GM18870 (cell line): ENCODE measurements around the gene TEKT1.

ENCODE experiments used
- ATAC-seq: cut with Tn5 transposase; IDR thresholded peaks from one replicate; pipeline ENCODE4 v1.9.1; 2021; ENCODE audit warnings: moderate library complexity; ENCODE audit not compliant: unreplicated experiment

TEKT1 gene

DNA sequence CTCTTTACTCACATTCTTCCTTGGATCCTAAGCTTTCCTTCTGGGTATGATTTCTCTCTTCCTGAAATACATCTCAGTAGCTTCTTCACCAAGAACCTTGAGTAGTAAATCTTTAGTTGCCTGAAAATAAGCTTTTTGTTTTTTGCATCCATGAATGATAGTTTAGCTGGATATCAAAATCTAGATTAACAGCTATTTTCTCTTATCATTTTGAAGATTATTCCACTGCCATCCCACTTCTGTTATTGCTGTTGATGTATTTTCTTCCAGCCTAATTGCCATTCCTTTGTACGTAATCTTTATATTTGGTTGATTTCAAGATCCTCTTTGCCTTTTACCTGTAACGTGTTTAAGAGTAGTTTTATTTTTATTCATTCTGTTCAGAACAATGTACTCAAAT, 63.1 kb downstream of the TEKT1 start:
- no peak for ATAC-seq

DNA sequence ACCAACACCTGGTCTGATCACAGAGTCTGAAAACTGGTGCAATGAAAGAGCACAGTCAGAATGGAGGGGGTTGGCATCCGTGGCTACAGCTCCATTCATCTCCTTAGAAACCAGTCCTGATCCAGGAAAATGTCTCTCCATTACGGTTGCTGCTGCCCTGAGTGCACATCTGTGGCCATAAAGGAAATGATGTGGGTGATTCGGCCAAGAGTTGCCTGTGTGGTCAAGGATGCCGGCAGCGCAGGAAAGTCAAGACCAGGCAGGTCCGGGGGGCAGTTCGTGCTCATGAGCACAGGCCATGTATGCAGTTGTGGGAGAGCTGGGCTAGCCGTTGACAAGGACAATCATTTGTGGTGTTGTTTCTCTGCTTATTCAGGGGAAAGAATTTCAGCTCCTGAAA, 69.8 kb downstream of the TEKT1 start:
- no peak for ATAC-seq

DNA sequence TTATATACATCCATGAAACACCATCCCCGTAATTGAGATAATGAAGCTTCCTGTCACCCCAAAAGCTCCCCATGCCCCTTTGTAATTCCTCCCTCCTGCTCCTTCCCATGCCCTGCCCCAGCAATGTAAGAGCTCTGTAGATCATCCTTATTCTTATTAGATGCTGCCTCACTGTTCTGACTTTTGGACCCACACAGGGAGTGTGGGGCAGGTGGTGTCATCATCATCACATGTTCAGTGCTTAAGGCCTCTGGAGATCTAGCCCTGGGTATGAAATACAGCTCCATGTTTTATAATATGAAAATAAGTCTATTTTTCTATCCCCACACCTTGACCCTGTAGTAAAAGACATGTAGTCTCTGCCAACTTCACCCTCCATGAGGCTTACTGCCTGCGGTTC, 73.8 kb downstream of the TEKT1 start:
- ATAC-seq = no peak

DNA sequence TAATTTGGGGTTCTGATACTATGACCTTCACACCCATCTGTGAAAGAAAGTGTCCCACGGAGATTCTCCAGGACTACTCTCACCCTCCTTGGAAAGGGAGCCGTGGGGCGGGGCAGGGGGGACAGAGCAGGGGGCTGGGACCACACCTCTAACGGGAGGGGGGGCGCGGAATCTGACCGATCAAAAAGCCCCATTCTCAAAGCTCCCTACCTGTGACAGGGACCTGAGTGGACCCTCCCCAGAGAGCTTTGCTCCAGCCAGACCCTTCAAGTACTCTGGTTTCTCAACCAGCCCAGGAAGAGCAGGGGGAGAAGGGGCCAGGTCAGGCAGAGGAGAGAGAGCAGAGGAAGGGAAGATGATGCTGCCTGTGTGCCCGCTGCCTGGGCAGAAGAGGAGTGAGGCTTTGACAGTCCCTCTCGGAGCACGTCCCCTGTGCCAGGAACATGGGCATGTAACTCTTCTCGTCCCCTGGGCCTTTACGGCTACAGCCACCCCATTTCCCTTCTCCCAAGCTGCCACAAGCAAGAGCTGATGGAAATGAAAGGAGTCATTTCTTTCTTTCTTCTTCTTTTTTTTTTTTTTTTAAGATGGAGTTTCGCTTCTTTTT, 75.0 kb downstream of the TEKT1 start:
- no peak for ATAC-seq

DNA sequence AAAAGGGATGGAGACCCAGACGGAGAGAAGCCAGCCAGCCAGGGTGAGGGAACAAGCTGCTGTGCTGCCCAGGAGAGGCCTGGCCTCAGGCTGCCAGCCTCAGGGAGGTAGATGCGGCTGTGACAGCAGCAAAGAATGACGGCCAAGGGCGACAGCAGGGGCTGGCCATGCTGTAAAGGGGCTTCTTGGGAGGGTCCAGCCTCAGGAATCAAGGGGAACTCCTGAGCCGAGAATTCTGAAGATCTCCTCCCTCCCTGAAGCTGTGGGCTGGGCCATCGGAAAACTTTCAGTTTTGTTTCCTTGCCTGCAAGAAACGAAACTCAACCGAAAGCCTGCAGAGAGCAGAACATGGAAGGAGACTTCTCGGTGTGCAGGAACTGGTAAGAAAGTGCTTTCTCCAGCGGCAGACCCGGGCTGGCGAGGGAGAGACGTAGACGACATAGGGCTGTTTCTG, 75.8 kb downstream of the TEKT1 start, which contains the start of gene XAF1:
Gene XAF1, plus strand, starts transcription at position 316 of the 454 bp plus-strand sequence. Its CDS starts 33 bp downstream, at position 349.
- ATAC-seq = no peak

DNA sequence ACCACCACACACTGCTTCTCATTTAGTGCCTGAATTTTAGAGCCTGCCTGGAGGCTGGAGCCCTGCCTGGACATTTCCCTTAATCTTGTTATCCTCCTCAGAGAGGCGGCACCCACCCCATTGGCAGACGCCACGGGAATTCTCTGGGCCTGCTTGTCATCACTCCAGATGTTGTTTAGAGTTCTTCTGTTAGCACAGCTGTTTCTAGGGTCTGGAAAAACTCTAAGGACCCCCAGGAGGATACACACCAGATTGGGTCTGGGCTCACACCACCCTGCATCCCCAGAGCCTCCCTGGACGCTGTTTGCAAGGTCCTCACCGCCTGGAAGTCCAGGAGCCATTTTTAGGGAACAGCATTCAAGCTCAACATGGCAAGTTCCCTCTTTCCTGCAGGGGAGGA, 76.2 kb downstream of the TEKT1 start:
- ATAC-seq = no peak

DNA sequence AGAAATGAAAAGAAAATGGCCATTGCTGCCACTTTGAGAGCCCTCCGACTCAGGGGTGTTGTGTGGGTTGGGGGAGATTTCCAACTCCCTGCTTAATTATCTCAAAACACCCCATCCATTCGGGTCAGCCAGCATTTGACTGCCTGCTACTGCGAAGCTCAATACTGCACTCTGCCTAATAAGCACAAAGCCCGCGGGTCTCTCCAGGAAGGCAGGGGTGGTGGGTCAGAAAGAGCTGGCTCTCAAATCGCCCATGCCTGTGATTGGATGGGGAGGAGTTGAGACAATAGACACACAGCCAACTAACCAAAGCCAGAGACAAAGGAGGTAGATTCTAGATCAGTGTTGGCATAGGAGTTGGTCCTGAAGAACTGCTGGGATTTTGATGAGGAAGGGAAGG, 78.0 kb downstream of the TEKT1 start:
- ATAC-seq = no peak

DNA sequence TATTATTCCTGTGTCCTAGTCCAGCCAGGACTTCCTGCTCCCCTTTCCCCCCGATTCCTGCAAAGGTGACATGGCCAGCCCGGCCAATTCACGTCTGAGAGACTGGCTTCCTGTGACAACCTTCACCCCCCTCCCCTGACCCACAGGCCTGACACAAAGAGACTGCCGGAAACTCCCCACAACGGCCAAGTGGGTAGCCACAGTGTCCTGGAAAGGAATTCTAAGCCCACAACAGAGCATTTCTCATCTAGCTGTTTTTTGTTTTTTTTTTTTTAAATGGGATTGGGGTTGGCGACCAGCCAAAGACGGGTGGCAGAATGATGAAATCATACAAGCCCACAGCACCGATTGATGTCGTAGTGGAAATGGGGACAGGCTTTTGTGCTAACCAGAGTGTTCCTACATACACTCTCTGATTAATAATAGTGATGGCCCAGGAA, 78.5 kb downstream of the TEKT1 start:
- ATAC-seq = no peak

DNA sequence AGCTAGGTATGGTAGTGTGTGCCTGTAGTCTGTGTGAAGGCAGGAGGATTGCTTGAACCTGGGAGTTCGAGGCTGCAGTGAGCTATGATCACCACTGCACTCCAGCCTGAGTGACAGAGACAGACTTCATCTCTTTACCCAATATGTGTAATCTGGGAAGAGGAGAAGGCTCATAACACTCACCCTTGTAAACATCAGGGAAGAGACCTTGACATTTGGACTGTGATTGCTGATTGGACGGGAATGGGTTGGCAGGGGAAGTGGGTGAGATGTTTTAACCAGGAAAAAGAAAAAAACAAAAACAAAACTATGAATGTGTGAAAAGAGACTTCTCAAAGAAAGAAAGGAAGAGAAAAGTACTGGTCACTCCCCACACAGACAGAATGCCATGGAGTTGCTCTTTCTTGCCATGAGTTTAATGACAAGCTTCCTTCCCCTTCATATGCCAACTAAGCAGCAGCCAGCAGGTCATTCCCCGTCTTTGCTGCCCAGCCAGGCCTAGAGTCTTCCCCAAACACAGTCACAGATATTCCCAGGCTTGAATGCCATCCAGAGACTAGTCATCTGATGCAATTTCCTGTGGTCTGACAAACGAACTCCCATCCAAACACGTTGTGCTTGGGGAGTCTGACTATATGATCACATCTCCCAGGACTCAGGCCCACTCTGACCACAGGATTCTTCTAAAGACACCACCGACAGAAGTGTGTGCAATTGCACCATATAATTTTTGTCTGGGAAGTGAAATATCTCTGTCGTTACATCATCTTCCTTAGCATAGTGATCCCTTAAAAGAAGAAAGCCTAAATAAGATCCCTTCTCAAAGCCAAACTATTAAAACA, 79.2 kb downstream of the TEKT1 start:
- ATAC-seq = no peak

DNA sequence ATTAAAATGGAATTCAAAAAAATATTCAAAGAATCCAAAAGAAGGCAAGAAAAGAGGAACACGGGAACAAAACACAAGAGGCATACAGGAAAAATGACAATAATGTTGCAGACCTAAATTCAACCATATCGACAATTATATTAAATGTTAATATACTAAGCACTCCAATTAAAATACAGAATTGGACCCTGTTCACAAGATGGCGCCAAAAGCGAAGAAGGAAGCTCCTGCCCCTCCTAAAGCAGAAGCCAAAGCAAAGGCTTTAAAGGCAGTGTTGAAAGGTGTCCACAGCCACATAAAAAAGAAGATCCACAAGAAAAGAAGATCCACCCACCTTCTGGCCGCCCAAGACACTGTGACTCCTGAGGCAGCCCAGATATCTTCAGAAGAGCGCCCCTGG, 82.0 kb downstream of the TEKT1 start:
- ATAC-seq = no peak

DNA sequence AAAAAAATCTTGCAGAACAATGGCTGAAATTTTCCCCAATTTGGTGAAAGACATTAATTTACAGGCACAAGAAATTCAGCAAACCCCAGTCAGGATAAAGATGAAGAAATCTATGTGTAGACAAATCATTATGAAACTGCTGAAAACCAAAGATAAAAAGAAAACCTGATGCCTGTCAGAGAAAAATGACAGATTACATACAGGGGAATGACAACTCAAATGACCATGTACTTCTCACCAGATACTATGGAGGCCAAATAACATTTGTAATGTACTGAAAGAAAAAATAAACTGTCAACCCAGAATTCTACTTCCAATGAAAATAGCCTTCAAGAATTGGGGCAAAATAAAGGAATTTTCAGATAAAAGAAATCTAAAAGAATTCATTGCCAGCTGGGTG, 82.9 kb downstream of the TEKT1 start:
- ATAC-seq = no peak
